GM18861 (cell line): ENCODE data around the gene TAF13.

Experiments
- ATAC-seq: cut with Tn5 transposase; IDR thresholded peaks from one replicate; pipeline ENCODE4 v1.9.1; 2021; ENCODE audit not compliant: unreplicated experiment

TAF13 gene, protein sequence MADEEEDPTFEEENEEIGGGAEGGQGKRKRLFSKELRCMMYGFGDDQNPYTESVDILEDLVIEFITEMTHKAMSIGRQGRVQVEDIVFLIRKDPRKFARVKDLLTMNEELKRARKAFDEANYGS

DNA sequence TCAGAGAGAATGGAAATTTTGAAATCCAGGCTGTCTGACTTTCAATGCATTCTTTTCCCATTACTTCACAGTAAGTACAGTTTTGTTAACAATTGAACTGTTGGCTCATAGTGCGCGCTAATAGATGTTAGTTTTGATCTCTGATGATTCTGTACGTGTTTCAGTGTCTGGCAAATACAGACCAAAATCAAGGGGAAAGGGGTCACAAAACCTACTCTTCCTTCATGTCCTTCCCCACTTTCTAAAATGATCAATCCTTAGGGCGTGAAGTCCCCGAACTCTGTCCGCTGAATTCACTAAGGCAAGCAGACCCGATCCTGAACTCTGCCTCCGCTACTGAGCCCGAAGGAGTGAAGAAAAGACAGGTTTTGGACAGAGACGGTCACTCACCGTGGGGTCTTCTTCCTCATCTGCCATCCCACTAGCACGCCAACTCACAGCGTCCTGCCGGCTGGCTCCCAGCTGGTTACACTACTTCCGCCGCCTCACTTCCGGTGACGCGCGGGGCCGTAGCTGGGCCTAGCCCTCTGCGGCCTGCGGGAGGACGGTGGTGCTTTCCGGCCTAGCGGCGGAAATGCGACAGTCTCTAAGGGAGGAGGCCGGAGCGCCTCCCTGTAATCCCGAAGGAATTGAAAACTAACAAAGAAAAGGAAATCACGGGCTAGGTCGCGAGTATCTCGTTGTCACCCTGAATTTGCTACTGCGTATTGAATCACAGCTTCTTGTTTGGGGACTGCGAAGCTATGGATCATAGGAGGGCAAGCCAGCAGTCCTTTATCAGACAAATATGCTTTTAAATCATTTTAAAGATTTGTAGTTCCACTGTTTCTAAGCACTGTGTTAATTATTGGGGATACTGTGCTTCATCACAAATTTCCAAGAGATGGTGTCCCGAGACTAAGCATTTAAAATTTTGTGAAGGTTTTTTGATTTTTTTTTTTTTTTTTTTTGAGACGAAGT is at the start of gene TAF13:
Gene TAF13, minus strand, starts transcription at position 473 of the 960 bp plus-strand sequence. Its CDS starts 56 bp downstream, at position 417.
- ATAC-seq = peak; percentile 99

DNA sequence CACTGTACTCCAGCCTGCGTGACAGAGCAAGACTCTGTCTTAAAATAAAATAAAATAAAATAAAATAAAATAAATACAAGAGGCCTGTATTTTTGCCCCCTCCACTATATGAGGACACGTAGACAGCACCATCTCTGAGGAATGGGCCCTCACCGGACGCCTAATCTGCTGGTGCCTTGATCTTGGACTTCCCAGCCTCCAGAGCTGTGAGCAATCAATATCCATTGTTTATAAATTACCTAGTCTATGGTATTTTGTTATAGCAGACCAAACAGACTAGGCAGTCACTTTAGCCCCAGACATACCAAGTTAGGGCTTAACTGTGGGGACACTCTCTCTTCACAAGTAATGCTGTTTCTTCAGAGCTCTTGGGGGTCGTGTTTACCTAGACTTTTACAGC is 44.6 kb upstream of the TAF13 start:
- ATAC-seq = no peak

DNA sequence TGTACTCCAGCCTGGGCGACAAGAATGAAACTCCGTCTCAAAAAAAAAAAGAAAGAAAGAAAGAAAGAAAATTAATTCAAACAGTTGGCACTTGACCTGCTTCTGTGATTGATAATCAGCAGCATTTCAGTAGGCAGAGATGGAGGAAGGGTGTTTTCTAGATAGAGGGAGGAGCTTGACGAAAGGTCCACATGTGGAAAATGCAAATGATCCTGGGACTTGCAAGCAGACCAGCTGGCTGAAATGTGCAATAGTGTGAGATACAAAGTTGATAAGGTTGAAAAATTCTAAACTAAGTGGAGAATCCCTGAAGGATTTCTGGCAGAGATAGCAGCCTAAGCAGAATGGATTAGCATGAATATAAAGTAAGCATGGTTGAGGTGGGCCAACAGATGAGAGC is 42.3 kb upstream of the TAF13 start:
- no peak for ATAC-seq

DNA sequence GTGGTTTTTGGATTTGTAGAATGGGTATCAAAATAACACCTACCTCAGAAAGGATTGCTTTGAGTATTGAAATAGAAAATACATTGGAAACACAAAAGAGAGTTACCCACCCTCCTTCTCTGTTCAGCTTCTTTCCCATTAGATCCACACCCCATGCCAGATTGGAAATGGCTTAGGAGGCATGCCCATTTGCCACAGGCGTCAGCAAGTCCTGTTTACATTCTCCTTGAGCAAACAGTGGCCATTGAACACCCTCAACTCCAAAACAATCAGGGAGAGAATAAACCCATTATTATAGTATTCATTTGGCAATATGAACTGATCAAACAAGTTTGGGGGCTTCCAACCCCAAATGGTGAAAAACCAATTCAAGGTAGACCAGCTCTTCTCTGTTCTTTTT is 40.5 kb upstream of the TAF13 start:
- ATAC-seq = no peak

DNA sequence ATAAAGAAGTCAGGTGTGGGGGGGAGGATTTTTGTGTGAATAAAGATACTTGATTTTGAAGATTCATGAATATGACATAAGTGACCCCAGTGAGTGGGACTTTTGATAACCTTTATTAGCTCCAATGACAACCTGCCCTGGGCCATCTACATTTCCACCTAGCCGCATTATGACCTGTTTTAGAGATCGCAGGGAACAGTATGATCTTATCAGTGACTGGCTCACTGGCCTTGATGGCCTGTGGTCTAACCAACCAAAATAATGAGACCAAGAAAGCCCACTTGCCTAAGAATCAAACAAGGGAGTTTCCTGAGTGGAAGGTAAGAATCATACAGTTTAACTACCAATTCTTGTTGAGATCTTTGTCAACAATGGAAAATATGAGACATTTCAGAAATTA is 39.9 kb upstream of the TAF13 start:
- ATAC-seq = no peak

DNA sequence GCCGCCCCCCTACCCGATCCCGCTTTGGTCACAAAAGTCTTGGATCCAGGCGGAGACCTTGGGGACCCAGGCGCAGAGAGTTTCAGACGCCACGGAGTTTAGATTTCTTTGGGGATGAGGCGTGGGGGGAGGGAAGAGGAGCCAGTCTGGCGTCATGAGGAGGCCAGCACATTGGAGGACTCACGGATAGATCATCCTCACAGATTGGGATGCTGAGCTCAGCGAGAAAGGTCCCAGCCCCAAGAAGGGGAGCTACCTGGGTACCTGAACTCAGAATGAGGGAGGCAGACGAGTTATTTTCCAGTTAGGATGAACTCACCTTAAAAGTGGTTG is 38.5 kb upstream of the TAF13 start:
- ATAC-seq = no peak

DNA sequence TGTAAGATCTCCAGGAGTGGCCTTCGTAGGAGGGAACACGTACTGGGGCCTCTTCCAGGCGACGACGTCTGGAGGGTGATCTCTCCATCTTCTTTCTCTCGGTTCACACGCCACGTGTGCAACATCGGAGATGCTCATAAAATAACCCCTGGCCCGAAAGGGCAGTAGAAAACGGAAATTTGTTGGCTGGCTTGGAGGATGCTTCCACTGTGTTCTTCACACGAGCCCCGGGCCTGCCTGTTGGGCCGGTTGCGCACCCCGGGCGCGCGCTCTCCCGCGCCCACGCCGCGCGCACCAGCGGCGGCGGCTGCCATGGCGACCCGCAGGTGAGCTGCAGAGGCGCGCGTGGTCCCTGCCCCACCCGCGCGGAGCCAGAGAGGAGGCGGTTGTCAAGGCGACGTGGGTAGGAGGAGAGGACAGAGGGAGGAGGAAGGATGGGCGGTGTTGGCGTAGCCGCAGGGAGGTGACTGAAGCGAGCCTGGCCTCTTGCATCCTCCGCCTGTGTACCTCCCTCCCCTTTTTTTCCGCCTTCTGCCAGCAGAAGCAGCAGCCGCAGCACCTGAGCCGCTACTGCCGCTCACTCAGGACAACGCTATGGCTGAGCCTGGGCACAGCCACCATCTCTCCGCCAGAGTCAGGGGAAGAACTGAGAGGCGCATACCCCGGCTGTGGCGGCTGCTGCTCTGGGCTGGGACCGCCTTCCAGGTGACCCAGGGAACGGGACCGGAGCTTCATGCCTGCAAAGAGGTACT is 38.0 kb upstream of the TAF13 start, which contains the start of gene ELAPOR1:
Gene ELAPOR1, plus strand, starts transcription at position 526 of the 752 bp plus-strand sequence. Its CDS starts 69 bp downstream, at position 595.
- ATAC-seq = peak; percentile 53

DNA sequence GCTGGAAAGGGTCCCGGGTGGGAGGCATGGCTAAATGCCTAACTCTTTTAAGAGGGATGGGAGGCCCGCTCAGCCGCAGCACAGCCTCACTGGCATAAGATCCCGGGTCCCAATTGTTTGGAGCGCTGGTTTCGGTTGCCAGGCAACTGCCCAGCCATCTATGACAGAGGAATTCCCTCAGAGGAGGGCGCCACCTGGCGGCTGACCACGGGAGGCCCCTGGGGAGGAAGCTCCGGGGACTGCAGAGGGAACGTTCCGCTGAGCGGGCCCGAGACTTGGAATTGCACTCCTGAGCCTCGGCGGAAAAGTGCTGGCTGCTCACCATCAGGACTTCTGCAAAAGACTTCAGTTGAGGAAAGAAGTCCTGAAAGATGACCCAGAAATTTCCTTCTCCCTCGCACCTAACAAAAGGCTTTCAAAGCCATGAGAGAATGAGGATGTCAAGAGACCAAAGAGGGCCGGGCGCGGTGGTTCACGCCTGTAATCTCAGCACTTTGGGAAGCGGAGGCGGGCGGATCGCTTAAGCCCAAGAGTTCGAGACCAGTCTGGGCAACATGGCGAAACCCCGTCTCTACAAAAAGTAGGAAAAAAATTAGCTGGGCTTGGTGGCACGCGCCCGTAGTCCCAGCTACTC is 37.0 kb upstream of the TAF13 start:
- ATAC-seq = peak; percentile 56

DNA sequence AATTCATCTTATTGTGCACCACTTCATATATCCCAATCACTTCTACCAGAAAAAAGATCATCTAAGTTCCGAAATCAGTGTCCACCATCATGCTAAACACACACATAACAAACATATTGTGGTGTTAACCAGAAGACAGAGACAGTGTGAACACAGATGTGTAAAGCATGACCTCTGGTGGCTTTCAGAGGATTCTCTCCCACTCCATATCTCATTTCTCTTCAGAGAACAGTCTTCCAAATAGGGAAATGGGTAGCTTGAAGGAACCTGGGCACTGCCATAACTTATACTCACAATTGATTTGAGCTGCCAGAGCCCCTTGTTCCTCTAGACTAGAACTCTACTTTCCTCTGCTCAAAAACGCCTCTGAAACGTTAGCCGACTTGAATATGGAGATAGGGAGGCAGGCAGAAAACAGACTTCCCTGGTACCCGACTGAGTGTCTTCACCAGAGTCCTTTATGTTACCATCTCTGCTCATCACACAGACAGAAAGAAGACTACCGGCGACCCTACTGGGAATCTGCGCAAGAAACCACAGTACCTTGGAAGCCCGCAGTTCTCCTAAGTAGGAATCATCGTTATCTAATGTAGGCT is 36.4 kb upstream of the TAF13 start:
- ATAC-seq = peak; percentile 48

DNA sequence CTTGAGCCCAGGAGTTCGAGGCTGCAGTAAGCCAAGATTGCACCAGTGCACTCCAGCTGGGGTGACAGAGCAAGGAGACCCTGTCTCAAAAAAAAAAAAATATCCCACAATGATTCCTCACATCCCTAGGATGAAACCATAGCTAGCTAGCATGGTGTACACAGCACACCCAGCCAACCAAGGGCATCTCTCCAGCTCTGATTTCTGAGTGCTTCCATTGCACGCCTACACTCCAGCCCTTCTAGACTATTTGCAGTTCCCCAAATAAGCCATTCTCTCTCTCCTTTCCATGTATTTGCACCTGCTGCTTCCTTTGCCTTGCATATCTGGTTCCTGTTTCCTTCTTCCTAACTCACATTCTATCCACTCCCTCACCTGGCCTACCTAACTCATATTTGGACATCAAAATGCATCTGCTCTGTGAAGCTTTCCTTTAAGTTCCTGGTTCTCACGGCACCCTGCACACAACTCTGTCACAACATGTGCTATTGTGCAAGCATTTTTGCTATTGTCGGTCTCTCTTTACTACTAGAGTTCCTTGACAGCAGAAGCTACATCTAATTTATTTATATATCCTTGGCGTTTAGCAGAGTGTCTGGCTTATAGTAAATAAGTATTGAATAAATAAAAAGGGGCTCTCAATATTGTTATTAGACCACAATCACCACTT is 35.7 kb upstream of the TAF13 start:
- ATAC-seq = no peak

DNA sequence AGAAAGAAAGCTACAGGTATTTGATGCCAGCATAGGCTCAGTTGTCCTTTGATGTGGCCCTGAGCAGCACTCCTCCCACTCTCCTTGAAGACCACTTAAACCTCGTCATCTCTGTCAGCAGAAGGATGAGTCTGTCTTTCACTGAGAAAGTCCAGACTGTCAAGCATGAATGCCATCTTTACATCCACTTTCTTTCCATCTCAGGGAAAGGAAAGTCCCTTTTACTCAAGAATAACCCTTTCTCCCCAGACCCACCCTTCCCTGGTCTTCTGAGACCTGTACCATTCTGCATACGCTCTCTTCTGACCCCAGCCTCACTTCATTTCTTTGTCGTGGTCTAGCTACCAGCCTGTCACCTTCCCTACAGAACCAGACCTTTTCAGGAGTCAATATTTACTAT is 34.1 kb upstream of the TAF13 start:
- no peak for ATAC-seq

DNA sequence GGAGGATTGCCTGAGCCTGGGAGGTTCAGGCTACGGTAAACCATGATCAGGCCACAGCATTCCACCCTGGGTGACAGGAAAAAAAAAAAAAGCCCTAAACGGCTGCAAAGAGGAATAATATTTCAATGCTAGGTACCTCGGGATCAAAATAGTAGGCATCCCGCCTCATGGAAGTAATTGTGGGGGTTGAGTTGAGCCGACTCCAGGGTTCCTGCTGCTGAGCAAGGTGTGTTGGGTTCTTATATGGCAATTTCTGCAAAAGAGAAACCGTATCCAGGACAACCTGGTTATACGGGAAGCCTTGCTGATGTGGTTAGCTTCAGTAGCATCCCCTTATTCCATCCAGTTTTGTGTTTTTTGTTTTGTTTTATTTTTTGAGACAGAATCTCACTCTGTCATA is 32.0 kb upstream of the TAF13 start:
- ATAC-seq = no peak

DNA sequence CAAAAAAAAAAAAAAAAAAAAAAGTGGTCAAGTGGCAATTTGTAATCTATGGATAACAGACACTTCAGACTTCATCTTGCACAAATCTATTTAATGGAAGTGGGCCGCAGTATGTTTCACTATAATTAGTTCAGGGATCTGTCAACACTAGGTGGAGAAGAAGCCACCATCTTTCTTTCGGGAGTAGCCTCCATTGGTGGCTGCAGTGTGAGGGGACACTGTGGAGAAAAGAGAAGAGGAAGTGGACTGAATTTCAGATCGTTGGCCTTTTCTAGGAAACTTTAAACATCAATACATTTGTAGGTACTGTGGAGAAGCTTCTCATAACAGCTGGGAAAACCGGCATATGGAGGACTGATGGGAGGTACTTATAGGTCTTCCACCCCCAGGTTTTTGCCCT is 30.1 kb upstream of the TAF13 start:
- no peak for ATAC-seq

DNA sequence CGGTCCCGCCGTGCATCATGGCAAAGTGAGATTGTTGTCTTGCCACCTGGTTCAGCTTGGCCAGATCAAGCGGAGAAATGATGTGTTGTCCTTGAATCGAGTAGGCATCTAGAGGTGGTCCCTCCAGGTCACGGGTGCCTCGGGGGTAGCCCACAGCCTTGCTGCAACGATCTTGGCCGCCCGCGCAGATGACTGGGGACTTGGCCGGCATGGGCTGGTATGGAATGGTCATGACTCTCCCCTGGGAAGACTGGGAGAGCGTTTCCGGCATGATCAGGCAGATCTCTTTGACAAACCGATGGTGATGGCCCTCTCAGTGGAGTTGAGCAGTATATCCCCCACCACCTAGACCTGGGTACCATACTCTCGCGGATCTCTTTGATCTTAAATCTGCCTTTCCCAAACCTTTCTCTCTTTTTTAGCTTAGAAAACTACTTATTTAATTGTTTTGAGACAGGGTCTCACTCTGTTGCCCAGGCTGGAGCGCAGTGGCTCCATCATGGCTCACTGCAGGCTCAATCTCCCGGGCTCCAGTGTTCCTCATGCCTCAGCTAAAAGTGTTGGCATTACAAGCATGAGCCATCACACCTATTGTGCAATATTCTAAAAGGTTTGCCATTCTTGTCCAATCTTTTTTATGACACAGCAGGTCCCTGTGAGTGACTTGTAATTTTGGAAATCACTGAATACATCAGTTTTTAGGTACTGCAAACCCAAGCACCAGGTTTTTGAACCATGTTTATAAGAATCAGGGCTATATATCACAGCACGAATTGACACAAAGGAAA is 28.8 kb upstream of the TAF13 start:
- ATAC-seq = no peak

DNA sequence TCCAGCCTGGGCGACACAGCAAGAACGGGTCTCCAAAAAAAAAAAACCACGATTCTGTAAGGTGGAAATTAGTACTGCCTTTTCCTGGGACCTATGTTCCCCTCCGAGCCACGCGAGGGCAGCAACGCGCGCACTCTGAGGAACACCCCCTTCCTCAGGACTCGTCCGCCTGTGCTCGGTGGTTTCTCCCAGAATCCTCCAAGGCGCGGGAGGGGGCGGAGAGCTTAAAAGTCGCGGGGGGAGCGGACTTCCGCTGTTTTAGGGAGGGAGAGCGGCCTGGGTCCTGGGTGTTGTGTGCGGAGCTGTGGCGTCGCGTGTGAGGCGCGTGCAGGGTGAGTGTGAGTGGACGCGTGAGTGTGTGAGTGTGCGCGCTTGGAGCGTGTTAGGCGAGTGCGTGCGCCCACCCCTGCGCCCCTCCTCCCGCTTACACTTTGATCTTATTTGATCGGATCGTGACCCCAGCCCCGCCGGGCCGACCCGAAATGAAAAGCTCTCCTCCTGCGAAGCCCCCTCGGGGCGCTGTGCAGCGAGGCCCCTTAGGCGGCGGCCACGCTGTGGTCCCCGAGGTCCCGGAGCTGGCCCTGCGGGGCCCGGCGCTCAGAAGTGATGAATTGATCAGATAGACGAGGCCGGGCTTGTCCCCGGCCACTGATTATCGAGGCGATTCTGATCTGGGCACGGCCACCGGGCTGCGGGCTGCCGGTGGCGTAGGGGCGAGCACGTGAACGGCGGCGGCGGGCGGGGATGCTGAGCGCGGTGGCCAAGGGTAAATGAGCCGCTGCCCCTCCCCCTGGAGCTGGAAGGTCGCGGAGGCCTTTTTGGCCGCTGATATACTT is 24.4 kb upstream of the TAF13 start:
- ATAC-seq = peak; percentile 80

DNA sequence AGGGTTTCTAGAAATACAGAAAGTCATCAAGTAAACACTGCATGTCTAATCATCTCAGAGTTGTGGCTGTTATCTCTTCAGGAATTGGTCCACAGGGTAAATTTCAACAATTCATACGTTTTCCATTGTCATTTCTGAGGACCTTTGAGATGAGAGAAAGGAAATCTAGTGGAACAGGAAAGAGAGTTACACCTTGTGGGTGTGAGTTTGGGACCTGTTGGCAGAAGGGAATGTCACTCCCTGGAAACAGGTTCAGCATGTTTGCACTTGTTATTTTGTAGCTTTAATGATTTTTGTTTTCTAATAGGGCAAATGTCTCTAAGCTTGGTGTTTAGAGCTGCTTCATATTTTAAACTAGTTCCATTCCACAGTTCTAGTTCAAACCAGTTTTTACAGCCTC is 20.3 kb upstream of the TAF13 start:
- no peak for ATAC-seq

DNA sequence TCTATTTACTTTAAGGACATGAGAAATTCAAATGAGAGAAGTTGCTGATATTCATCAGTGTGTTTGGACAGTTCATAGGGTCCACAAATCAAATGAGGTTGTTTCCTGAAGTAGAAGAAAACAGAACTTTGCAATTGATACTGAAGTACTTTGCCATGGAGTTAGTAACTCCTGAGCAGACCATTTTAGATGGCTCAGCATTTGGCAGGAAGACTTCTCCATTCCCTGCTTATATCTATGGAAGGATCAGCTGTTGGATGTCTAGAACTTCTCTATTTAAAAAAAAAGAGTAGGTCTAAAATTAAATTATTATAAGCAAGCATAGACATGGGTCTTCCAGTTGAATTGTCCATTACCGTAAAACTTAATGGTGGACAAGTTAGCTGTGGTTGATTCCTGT is 19.8 kb upstream of the TAF13 start:
- no peak for ATAC-seq

DNA sequence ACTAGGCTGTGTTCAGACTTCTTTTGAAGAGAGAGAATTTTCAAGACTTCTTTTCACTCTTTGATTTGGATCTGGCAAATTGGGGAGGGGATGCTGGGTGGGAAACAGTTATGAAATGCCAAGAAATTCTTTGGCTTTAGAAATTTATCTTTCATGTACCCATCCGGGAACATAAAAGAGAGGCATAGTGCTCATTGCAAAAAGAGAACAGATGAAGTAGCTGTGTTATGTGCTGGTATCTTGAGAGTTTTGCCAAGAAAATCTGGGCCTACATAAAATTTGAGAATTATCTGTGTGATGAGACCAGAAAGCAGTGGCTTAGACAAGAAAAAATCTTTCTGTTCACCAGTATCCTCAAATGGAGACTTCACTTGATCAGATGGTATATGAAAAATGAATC is 19.1 kb upstream of the TAF13 start:
- ATAC-seq = no peak

DNA sequence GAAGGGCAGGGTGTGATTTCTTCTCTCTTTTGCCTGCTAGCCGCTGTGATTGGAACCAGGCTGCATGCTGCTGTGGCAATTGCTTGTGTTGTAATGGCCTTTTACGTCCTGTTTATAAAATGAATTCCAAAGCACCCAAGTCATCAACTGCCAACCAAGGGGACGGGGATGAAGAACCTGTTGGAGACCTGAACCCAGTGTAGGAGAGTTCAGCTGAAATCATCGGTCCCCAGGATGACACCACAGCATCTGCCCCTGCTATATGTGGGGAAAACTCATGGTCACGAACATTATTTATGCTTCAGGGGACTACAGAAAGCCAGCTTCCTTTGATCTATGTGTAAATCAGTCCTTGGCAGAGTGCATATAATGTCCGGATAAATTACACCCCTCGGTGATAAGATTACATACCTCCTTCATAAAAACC is 18.6 kb upstream of the TAF13 start:
- no peak for ATAC-seq
